GM21390 (cell line): ENCODE measurements around the gene ADARB2.
"Not testable (repeated sequence)": the region's sequence is repeated elsewhere in the genome, so short reads cannot be mapped to it uniquely, and the experiment has no call there.

Experiments
- ATAC-seq: cut with Tn5 transposase; IDR thresholded peaks from one replicate; pipeline ENCODE4 v1.9.1; 2021; ENCODE audit not compliant: unreplicated experiment

Gene ADARB2

DNA sequence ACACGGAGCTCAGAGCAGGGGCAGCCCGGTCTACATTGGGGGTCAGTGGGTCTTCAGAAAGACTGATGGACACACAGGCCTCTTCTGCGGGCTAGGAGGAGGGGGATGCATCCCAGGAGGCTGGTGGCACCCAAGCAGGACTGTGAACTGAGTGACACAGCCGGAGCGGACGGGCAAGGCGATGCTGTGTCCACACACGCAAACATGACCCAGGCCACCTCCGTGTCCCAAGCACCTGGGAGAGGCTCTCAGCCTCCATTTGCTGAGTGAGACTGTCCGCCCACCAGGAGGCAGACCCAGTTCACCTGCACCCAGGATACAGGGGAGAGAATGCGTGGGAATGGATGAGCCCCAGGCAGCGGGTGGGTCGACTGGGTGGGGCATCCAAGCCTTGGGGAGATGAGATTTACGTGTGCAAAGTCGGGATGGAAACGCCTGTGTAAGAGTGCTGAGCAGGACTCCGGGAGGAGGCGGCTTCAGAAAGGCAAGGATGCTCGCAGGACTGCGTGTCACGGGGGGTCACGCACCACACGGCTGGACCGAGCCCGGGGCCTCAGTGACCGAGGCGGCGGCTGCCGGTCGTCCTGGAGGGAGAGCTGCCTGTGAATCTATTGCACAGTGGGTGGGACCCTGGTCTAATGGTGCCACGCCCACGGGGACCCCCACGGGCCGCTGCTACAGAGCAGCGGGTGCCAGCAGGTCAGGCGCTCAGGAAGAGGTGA lies 262.8 kb downstream of the ADARB2 start:
- no peak for ATAC-seq

- no peak for ATAC-seq
Observed at GRCh38 chr10:1473874-1474273, 263.5 kb downstream of the ADARB2 start.

DNA sequence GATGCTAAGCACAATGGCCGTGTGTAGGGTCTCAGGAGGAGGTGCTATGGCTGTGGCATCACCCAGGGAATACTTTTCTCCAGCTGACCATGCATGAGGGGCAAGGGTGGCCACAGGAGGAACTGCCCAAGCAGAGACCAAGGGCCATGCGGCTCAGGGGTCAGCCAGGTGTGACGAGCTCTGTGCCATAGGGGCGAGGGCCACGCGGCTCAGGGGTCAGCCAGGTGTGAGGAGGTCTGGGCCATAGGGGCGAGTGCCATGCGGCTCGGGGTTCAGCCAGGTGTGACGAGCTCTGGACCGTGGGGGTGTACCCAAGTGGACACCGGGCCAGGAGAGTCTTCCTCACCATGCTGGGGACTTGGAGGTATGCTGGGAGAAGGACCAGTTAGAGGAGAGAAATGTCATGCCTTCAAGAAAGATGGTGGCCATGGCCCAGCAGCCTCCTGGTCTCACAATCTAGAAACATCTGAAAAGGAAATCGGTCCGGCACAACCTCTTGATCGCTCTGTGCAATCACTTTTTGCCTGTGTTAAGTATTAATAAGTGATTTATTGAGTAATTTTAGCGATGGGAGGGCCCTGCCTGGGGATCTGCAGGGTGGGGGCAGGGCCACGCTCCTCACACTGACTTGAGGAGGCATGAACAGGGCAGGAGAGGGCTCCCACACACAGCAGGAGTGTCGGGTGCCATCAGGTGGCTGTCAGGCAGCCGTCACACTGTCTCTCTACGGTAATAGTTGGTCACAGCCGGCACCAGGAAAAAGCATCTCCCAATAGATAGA lies 265.0 kb downstream of the ADARB2 start:
- ATAC-seq = no peak

DNA sequence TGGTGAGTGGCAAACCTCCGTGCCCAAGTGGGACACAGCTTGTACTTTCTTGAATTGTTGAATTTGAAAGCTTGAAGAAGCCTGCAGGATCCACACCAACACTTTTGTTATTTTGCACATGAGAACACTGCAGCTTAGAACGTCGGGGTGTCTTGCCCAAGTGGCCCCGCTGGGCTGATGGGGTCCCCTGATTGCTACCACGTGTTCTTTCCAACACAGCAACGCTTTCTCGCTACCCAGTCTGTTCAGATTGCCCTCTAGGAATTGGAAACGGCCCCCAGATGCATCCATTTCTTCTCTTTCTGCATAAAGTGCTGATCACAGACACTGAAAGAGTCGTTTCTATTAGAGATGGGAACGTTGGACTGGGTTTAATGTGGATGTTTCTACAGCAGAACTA lies 268.5 kb downstream of the ADARB2 start:
- ATAC-seq = no peak

- ATAC-seq = no peak
Observed at GRCh38 chr10:1467334-1468076, 269.8 kb downstream of the ADARB2 start.

DNA sequence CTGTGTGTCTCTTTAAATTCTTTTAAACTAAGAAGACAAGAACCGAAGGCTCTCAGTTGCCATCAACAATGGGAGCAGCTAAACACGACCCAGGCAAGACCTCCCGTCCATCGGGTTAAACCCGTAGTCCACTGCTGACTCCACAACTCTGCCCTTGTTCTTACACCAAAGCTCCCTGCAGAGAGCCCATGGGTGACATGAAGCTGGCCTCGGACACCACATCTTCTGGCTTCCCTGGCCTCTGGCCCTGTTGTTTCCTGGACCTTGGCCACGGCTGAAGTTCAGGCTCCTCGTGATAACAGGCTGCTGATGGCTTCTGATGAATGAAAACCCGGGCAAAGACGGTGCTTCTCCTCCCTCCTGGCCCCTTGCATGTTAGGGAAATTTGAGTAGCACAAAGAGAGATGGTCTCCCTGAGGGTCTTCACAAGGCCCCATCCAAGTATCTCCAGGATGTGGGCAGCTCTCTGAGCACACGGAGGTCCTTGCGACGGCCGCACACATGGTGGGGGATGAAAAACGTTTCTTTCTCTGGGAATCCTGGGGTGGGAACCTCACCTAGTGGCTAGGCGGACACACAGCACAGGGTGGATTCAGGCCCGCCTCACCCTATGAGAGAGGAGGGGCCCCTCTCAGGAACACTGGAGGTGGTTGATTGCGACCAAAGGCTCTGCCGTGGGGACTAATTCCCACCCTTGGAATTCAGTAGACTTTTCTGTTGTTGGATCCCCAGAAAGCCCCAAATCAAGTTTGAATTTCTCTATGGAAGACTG lies 271.1 kb downstream of the ADARB2 start:
- no peak for ATAC-seq

DNA sequence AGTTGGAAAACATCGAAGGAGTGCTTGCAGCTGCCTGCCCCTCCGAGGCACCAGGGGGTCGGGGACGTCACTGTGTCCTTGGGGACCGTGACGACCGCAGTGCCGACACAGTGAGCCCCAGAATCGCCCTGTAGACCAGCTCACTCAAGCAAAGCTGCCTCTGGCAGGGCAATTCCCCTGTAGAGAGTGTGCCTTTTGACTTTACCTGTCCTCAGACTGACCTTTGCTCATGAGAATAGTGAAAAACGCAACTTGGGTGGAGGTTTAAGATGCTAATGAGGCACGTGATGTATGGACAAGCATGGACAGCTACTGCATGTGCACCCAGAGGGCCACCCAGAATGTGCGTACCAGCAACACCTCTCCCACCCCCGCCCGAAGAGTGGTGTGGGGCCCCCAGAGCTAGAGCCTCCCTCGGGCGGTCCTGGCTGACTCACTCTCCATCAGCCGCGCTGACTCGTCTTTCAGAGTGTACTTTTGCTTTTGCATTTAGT lies 271.9 kb downstream of the ADARB2 start:
- ATAC-seq = peak; percentile 70

- no peak for ATAC-seq
Observed at GRCh38 chr10:1464881-1465417, 272.4 kb downstream of the ADARB2 start.

DNA sequence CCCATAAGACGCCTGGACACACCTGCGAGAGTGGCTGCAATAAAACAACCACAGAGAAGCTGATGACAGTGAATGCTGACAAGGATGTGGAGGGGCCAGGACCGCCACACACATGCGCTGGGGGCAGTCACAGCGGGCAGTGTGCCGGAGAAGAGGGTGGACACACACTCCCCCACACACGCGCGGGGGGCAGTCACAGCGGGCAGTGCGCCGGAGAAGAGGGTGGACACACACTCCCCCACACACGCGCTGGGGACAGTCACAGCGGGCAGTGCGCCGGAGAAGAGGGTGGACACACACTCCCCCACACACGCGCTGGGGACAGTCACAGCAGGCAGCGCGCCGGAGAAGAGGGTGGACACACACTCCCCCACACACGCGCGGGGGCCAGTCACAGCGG lies 273.4 kb downstream of the ADARB2 start:
- ATAC-seq = not testable (repeated sequence)

- no peak for ATAC-seq
Observed at GRCh38 chr10:1462994-1463633, 274.2 kb downstream of the ADARB2 start.

GRCh38 chr10:1462521-1462920 lies 274.8 kb downstream of the ADARB2 start:
- no peak for ATAC-seq

DNA sequence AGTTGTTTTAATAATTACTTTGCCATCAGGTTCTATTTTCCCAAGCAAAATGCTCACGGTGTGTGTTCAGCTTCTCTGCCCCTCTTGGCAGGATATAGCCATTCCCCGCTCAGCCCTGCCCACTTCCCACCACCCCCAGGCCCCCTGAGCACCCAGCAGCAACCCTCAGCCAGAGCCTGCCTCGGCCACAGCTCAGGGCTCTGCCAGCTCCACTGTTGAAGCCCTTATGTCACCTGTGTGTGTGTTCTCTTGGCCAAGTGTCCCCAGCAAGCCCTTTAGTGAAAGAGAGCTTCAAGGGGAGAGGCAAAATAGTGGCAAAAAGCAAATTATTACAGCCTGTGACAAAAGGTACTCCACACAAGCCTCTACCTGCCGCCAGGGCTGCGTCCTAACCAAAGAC lies 275.3 kb downstream of the ADARB2 start:
- no peak for ATAC-seq

GRCh38 chr10:1461016-1461415 lies 276.3 kb downstream of the ADARB2 start:
- ATAC-seq = no peak

- ATAC-seq = not testable (repeated sequence)
Observed at GRCh38 chr10:1459664-1460063, 277.7 kb downstream of the ADARB2 start.

DNA sequence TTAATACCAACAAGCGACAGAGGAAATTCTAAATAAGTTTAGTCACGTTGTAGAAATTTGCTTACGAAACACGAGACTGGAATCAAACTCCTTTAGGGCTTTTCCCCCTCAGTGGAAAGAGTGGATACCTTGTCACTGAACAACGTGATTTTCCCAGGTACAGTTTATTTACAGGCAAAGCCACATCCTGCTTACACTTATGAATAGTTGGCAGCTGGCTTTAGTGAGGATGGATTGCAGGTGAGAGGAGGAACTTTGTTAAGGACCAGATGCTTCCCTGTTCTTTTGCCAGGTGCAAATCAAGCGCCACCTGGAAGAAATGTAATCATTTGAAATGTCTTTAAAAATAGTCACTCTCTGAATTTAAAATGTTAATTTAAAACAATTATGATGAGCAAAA lies 282.4 kb downstream of the ADARB2 start:
- peak; percentile 9 for ATAC-seq

DNA sequence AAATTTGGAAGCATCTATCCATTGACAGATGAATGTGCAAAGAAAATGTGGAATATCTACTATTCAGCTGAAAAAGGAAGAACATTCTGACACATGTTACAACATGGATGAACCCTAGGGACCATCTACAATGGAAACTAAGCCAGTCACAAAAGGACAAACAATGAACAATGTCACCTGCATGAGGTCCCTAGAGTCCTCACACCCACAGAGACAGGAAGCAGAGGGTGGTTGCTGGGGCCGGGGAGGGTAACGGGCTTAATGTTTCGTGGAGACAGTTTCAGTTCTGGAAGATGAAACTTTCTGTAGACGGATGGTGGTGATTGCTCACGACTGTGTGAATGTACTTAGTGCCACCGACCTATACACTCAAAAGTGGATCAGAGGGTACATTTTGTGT lies 282.9 kb downstream of the ADARB2 start:
- ATAC-seq = peak; percentile 96

DNA sequence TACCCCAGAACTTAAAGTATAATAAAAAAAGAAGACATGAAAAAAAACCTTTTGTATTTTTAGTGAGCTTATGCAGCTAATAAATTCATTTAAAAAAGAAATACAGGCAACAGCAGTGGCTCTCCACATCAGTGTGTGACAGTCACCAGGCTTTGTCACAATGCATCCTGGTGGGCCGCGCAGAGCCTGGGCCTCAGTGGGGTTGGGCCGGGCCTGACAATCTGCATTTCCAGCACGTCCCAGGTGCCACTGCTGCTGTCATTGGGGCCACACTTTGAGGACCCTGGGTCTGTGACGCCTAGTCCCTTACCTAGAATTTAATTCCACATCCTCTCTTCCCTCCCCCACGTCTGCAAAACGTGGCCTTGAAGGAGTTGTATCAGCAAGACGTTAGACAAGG lies 284.5 kb downstream of the ADARB2 start:
- no peak for ATAC-seq

GRCh38 chr10:1451941-1452340 lies 285.4 kb downstream of the ADARB2 start:
- no peak for ATAC-seq

DNA sequence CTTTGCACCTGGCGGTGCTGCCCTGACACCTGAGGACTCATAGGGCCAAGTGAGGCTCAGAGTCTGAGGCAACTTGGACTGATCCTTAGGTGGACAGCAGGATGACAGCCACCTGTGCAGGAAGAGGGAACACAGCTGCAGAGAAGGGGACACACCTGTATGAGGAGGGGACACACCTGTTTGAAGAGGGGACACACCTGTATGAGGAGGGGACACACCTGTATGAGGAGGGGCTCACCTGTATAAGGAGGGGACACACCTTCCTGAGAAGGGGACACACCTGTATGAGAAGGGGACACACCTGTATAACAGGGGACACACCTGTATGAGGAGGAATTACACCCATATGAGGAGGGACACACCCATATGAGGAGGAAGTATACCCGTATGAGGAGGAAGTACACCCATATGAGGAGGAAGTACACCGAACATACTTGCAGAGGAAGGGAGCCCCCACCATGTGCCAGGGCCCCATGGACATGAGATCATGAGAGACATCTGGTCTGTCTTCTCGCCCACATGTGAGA lies 285.9 kb downstream of the ADARB2 start:
- no peak for ATAC-seq
